ENCODE results near the gene SOWAHA. TPM values are rescaled to one million over a fixed set of nuclear protein-coding genes. Genes with fewer than 3 reads are reported as not detected.
"Not testable (repeated sequence)": the region's sequence is repeated elsewhere in the genome, so short reads cannot be mapped to it uniquely, and the experiment has no call there.

Gene SOWAHA
- total RNA-seq, 1 experiment from 2014 or later, result 0.04 TPM

DNA sequence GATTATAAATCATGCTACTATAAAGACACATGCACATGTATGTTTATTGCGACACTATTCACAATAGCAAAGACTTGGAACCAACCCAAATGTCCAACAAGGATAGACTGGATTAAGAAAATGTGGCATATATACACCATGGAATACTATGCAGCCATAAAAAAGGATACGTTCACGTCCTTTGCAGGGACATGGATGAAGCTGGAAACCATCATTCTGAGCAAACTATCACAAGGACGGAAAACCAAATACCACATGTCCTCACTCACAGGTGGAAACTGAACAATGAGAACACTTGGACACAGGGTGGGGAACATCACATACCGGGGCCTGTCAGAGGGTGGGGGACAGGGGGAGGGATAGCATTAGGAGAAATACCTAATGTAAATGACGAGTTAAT is 7.2 kb upstream of the SOWAHA start:
- H3K79me2 ChIP-seq (ENCODE audit: low read length); H3K4me2 ChIP-seq (ENCODE audit: low read length); H3K9me3 ChIP-seq (ENCODE audit: low read length); POLR2A ChIA-PET (ENCODE audit: unreplicated experiment); ATAC-seq; intact Hi-C loops (cut with micrococcal nuclease); CTCF ChIA-PET; H3K27me3 ChIP-seq (ENCODE audit: low read length); H3F3A ChIP-seq (ENCODE audit: low read length, unreplicated experiment); DNase-seq; H3K9me2 ChIP-seq (replicated peaks; ENCODE audit: low read length); H3K27ac ChIP-seq (ENCODE audit: low read length); H4K20me1 ChIP-seq (ENCODE audit: low read length); H3K4me1 ChIP-seq (ENCODE audit: insufficient read depth, low read length); H3K4me3 ChIP-seq (ENCODE audit: low read length); H3K36me3 ChIP-seq (ENCODE audit: low read depth, low read length); H3K9ac ChIP-seq (ENCODE audit: low read length); H2AFZ ChIP-seq (ENCODE audit: low read length); BruUV-seq (replicated peaks): not testable (repeated sequence)

DNA sequence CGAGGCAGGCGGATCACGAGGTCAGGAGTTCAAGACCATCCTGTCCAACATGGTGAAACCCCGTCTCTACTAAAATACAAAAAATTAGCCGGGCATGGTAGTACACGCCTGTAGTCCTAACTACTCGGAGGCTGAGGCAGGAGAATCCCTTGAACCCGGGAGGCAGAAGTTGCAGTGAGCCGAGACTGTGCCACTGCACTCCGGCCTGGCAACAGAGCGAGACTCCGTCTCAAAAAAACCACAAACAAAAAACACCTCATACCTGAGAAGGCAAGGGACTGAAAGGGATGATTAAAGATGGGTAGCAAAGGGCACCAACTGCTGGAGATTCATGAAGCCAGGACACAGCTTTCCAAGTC is 6.3 kb upstream of the SOWAHA start:
- H2AFZ ChIP-seq (ENCODE audit: low read length); H3K4me1 ChIP-seq (ENCODE audit: insufficient read depth, low read length); H4K20me1 ChIP-seq (ENCODE audit: low read length); H3K27me3 ChIP-seq (ENCODE audit: low read length); H3F3A ChIP-seq (ENCODE audit: low read length, unreplicated experiment); CTCF ChIA-PET; BruUV-seq (replicated peaks); H3K4me3 ChIP-seq (ENCODE audit: low read length); H3K36me3 ChIP-seq (ENCODE audit: low read depth, low read length); H3K9me2 ChIP-seq (replicated peaks; ENCODE audit: low read length); H3K4me2 ChIP-seq (ENCODE audit: low read length); ATAC-seq; H3K9ac ChIP-seq (ENCODE audit: low read length); intact Hi-C loops (cut with micrococcal nuclease); H3K9me3 ChIP-seq (ENCODE audit: low read length); H3K27ac ChIP-seq (ENCODE audit: low read length); POLR2A ChIA-PET (ENCODE audit: unreplicated experiment); DNase-seq; H3K79me2 ChIP-seq (ENCODE audit: low read length): not testable (repeated sequence)

DNA sequence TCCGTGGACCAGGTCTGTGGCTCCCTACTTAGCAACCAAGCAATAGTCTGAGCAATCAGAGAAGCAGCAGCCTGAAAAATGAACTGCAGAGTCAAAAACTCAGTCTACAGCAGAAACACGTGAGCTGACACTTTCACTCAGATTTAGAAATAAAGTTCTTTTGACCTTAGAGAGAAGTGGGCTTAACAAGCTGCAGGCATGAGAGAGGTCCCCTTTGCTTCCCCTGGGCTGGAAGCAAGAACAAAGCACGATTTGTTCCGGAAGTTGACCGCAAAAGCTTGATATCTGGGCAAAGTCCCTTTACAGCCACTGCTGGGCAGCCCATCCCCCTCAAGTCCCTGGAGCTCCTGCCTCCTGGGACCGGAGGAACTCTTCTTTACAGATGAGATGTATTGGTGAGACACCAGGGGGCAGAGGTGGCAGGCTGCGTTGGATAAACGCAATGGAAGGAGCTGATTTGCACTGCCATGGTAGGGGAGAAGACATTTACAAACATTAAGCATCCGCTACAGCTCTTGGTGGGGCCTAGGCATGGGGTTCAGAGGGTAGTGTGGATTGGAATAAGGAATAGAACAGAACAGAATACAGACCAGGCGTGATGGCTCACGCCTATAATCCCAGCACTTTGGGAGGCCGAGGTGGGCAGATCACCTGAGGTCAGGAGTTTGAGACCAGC is 5.8 kb upstream of the SOWAHA start:
- Histone ChIP-seq H3K36me3 (ENCODE audit: low read depth, low read length) (no peaks in the 10 kb centered on the region), H3K9me3 (ENCODE audit: low read length) (no peaks in the 10 kb centered on the region), H4K20me1 (ENCODE audit: low read length) (no peaks in the 10 kb centered on the region), H3K9me2 (replicated peaks; ENCODE audit: low read length) (no peaks in the 10 kb centered on the region), H3K27ac (ENCODE audit: low read length) (no peak overlapping the region), H3F3A (ENCODE audit: low read length, unreplicated experiment) (no peaks in the 10 kb centered on the region), H3K4me3 (ENCODE audit: low read length) (no peak overlapping the region), H3K79me2 (ENCODE audit: low read length) (no peaks in the 10 kb centered on the region), H3K4me2 (ENCODE audit: low read length) (no peak overlapping the region), H3K4me1 (ENCODE audit: insufficient read depth, low read length) (no peaks in the 10 kb centered on the region), H3K9ac (ENCODE audit: low read length) (no peak overlapping the region), H2AFZ (ENCODE audit: low read length) (no peak overlapping the region), H3K27me3 (ENCODE audit: low read length) (no peaks in the 10 kb centered on the region)
- DNase-seq (no peak), ATAC-seq (no peak)
- ChIA-PET POLR2A (ENCODE audit: unreplicated experiment) (no interaction called here), CTCF (no interaction called here)
- TF ChIP-seq, protein P1, sequence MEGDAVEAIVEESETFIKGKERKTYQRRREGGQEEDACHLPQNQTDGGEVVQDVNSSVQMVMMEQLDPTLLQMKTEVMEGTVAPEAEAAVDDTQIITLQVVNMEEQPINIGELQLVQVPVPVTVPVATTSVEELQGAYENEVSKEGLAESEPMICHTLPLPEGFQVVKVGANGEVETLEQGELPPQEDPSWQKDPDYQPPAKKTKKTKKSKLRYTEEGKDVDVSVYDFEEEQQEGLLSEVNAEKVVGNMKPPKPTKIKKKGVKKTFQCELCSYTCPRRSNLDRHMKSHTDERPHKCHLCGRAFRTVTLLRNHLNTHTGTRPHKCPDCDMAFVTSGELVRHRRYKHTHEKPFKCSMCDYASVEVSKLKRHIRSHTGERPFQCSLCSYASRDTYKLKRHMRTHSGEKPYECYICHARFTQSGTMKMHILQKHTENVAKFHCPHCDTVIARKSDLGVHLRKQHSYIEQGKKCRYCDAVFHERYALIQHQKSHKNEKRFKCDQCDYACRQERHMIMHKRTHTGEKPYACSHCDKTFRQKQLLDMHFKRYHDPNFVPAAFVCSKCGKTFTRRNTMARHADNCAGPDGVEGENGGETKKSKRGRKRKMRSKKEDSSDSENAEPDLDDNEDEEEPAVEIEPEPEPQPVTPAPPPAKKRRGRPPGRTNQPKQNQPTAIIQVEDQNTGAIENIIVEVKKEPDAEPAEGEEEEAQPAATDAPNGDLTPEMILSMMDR (conservative IDR thresholded peaks at IDR 0.05; ENCODE audit: low read depth, low read length), result no peak
- TF ChIP-seq EZH2phosphoT487 (IDR thresholded peaks at IDR 0.05; ENCODE audit: borderline replicate concordance, low read length), result no peak
- intact Hi-C loops (cut with micrococcal nuclease), result no loop called here
- BruUV-seq (replicated peaks), result no TSS peak

DNA sequence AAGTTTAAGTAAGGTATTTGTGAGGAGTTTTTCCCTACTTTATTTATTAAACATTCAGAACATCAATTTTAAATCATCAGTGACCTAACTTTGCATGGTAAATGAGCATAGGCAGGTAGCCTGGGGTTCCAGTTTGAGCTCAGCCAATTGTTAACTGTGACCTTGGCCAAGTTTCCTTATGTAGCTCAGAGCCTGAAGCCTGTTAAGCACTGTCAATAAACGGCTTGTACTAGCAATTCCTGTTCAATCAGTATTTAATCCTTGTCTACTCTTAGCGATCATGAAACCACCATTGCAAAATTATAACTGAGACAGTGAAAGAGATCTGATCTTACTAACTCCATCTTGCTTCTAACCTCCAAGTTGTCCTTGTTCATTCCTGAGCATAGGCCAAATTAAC is 4.7 kb upstream of the SOWAHA start:
- Histone ChIP-seq H3K27me3 (ENCODE audit: low read length) (no peaks in the 10 kb centered on the region), H4K20me1 (ENCODE audit: low read length) (no peaks in the 10 kb centered on the region), H3K9me3 (ENCODE audit: low read length) (no peaks in the 10 kb centered on the region), H3K36me3 (ENCODE audit: low read depth, low read length) (no peaks in the 10 kb centered on the region), H3K9ac (ENCODE audit: low read length) (no peak overlapping the region), H3K79me2 (ENCODE audit: low read length) (no peaks in the 10 kb centered on the region), H3K4me1 (ENCODE audit: insufficient read depth, low read length) (peaks cover 5% of the 10 kb centered on the region; the same call in 1 of the 2 replicates), H2AFZ (ENCODE audit: low read length) (no peak overlapping the region), H3K9me2 (replicated peaks; ENCODE audit: low read length) (no peaks in the 10 kb centered on the region), H3K4me3 (ENCODE audit: low read length) (no peak overlapping the region), H3F3A (ENCODE audit: low read length, unreplicated experiment) (no peaks in the 10 kb centered on the region), H3K27ac (ENCODE audit: low read length) (no peak overlapping the region), H3K4me2 (ENCODE audit: low read length) (no peak overlapping the region)
- POLR2A ChIA-PET (ENCODE audit: unreplicated experiment), result interaction anchor here (0.6 kb wide), 1 partner anchor 484 kb away, joined by 4 read pairs; no protein-coding TSS in a partner anchor
- CTCF ChIA-PET, result no interaction called here
- DNase-seq (no peak), ATAC-seq (no peak)
- TF ChIP-seq EZH2phosphoT487 (IDR thresholded peaks at IDR 0.05; ENCODE audit: borderline replicate concordance, low read length), result no peak
- no peak for TF ChIP-seq EZH2 (IDR thresholded peaks at IDR 0.05; ENCODE audit: low read length, unreplicated experiment)
- TF ChIP-seq, protein P1 (conservative IDR thresholded peaks at IDR 0.05; ENCODE audit: low read depth, low read length), result no peak
- BruUV-seq (replicated peaks), result no TSS peak
- intact Hi-C loops (cut with micrococcal nuclease), result no loop called here

Data from PC-3 (cell line).